ENCODE data around the gene ZNF385D.

DNA sequence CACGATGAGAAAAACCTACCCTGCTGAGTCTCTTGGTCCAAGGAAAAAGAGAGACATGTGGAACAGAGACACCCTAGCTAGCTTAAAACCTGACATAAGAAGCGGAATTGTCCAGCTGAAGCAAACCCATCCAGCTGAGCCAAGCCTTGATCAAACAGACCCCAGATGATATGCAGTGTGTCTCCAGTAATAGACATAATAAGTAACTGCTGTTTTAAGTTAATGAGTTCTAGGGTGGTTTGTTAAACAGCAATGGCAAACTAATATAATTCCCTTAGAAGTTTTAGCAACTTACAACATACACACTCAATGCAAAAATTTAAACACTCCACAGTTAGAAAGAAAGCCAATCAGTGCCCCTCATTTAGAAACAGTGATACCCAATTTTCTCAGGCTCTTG is 26.8 kb upstream of the ZNF385D start:
- TF ChIP-seq EZH2 (IDR thresholded peaks at IDR 0.05; ENCODE audit: borderline replicate concordance, low read depth, low read length, poor library complexity, severe bottlenecking), result no peak
- TF ChIP-seq, protein P1, sequence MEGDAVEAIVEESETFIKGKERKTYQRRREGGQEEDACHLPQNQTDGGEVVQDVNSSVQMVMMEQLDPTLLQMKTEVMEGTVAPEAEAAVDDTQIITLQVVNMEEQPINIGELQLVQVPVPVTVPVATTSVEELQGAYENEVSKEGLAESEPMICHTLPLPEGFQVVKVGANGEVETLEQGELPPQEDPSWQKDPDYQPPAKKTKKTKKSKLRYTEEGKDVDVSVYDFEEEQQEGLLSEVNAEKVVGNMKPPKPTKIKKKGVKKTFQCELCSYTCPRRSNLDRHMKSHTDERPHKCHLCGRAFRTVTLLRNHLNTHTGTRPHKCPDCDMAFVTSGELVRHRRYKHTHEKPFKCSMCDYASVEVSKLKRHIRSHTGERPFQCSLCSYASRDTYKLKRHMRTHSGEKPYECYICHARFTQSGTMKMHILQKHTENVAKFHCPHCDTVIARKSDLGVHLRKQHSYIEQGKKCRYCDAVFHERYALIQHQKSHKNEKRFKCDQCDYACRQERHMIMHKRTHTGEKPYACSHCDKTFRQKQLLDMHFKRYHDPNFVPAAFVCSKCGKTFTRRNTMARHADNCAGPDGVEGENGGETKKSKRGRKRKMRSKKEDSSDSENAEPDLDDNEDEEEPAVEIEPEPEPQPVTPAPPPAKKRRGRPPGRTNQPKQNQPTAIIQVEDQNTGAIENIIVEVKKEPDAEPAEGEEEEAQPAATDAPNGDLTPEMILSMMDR (conservative IDR thresholded peaks at IDR 0.05; ENCODE audit: low read depth, low read length), result no peak
